HG02588 (cell line): ENCODE results near the gene ZNF628.

Source experiments
- ATAC-seq: cut with Tn5 transposase; IDR thresholded peaks from one replicate; pipeline ENCODE4 v1.9.1; 2021; ENCODE audit warnings: mild to moderate bottlenecking, moderate library complexity; ENCODE audit not compliant: unreplicated experiment

Gene ZNF628

GRCh38 chr19:55483706-55484592, 7.5 kb downstream of the ZNF628 start:
- no peak for ATAC-seq

DNA sequence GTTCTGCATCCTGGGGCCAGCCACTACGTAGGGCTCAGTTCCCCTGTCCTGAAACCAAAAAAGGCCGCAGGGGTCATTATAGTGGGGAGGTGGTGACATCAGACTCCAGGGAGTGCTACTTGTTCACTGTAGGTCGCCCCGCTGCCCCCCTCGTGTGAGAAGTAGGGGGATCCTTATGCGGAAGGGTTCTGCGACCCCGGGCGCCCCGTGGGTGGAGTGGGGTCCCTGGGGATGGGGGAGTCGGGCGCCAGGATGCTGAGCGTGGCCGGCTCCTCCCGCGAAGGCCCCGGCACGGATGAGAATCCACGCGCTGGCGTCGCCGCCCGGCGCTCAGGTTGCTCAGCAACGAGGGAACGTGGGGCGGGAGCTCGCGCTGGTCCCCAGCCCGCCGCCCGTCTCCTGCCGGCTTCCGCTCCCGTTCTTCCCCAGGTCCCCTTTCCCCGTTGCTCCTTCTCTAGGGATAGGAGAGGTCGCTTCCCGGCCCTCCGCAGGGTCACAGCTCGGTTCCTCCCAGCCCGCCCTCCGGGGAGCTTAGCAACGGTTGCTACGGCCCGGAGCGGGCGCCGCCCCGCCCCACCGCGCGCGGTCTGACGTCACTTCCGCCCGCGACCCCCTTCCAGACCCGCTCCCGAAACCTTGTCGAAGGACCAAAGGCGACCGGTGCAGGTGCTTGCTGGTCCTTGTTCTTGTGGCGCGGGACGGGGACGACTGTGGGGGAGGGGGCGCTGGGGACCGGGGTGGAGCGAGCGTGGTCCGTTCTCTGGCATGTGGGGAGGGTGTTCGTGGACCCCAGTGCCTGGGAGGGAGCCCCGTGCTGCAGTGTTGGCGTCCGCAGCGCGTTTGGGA, 8.4 kb downstream of the ZNF628 start, which contains the start of gene NAT14:
TSS of gene NAT14 (plus strand) at position 596 of the 846 bp plus-strand sequence. CDS start 521 bp downstream, outside the sequence.
- ATAC-seq, result peak; percentile 52

- ATAC-seq, result no peak
Measured at GRCh38 chr19:55485439-55486011, 9.1 kb downstream of the ZNF628 start.

DNA sequence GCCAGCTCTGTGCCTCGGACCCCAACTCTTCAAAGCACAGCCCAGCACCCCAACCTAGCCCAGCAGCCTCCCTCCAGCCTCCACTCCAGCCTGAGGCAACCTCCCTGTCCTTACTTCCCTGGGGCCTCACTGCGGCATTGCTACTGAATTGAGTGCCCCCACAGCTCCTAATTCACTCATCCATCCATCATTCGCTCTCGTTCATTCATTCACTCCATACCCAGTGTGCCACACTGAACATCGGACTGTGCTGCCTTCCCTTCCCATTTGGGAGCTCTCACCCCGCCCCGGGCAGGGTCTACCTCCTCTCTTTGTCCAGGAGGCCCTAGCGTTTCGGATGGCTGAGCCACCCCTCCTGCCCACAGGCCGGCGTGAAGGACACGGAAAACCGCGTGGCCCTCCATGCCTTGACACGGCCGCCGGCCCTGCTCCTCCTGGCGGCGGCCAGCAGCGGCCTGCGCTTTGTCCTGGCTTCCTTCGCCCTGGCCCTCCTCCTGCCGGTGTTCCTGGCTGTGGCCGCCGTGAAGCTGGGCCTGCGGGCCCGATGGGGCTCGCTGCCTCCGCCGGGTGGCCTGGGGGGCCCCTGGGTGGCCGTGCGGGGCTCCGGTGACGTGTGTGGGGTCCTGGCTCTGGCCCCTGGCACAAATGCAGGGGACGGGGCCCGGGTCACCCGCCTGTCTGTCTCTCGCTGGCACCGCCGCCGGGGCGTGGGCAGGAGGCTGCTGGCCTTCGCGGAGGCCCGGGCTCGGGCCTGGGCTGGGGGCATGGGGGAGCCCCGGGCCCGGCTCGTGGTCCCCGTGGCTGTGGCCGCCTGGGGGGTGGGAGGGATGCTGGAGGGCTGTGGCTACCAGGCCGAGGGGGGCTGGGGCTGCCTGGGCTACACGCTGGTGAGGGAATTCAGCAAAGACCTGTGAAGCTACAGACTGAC, 9.9 kb downstream of the ZNF628 start:
- ATAC-seq, result no peak

DNA sequence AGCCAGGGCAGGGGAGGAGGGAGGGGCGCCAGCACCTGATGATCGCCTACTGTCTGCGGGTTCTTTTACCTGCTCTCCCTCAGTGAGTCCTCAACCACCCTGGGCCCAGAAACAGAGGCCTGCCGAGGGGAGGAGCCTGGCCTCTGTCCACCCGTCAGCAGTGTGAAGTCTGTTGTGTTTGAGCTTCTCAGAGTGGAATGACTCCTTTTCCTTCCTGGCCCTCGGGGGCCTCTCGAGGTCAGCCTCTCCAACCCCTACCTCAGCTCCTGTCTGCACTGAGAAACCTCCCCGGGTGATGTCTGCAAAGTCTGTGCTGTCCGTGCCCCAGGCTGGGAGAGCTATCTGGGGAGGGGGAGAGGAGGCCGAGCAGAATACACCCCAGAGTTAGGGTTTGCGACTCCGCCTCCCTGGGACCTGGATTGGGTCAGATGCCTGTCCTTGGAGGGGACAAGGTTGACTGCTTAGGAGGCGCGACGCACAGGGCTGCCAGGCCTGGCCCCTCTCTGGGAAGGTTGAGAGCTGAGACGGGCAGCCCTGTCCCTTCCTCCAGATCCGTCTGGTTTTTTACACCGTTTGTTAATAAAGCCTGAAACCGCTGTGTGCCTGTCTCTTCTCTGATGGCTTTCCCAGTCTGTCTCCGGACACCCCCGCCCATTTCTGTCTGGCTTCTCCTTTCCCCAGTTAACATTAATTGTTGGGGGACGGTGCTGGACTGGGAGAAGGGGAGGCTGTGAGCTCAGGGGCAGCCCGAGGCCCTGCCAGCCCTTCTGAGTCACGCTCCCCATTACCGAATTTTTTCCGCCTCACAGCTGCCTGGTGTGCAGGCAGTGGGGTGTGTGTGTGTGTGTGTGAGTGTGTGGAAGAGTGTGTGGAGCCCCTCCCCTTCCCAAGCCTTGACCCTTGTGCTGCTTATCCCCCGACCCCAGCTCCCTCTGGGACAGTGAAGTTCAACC, 10.8 kb downstream of the ZNF628 start:
- ATAC-seq, result no peak

DNA sequence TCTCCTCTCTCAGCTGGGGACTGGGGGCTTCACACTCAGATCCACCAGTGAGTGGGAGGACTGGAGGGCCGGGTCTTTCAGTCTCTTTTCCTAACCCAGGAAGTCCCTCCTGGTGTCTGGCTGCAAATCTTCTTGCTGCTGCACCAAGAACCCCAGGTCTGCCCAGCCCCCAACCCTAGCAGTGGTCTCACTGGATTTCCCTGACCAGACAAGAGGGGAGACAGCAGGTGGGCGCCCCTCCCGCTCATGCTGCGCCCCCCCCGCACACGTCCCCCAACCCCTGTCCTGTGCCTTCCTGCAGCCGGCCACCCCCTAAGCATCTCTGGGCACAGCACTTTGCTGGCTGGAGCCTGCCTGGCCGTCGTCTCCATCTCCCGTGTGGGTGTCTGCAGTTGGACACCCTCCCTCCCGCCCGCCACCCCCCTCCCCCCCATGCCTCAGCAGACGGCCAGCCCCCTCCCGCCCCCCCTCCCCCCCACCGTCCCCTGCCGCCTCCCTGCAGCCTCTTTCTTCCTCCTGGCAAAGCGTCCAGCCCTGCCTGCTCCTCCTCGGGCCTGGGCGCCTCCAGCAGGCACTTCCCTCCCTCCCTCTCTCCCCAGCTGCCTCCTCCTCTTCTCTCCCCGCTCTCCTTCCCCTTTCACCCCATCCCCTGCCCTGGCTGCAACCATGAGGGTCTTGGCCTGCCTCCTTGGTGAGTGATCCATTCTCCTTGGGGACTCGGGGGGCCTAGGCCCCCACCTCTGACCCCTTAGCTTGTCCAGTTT, 11.7 kb downstream of the ZNF628 start, which contains the start of gene SSC5D:
TSS of gene SSC5D (plus strand) at position 513 of the 764 bp plus-strand sequence. CDS start at position 667, 154 bp downstream.
- ATAC-seq, result no peak

- no peak for ATAC-seq
Measured at GRCh38 chr19:55488986-55489710, 12.7 kb downstream of the ZNF628 start.

DNA sequence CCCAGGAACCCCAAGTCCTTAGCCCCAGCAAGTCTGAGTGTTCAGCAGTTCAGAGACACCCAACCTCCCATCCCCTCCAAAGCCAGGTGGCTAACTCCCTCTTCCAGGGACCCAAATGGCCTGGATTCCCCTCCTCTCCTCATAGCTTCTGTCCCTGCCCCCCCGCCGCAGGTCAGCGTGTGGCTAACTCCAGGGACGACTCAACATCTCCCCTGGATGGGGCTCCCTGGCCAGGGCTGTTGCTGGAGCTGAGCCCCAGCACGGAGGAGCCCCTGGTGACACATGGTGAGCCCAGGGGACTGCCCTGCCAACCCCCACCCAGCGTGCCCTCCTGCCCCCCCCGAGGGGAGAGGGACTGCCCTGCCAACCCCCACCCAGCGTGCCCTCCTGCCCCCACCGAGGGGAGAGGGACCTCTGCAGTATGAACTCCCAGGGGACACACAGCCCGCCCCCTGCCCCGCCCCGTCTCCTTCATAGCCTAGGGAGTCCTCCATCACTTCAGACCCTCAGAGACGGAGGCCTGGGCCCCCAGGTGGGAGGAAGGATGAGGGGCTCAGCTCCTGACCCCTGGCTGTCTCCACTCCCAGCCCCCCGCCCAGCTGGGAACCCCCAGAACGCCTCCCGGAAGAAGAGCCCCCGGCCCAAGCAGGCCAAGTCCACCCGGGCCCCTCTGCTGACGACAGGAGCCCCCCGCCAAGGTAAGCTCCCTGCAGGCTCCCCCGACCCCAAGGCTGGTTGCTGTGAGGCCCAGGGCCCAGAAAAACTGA, 13.5 kb downstream of the ZNF628 start:
- no peak for ATAC-seq

- ATAC-seq, result no peak
Measured at GRCh38 chr19:55490478-55491432, 14.3 kb downstream of the ZNF628 start.

- no peak for ATAC-seq
Measured at GRCh38 chr19:55491546-55492360, 15.3 kb downstream of the ZNF628 start.

- no peak for ATAC-seq
Measured at GRCh38 chr19:55492362-55492944, 16.0 kb downstream of the ZNF628 start.

DNA sequence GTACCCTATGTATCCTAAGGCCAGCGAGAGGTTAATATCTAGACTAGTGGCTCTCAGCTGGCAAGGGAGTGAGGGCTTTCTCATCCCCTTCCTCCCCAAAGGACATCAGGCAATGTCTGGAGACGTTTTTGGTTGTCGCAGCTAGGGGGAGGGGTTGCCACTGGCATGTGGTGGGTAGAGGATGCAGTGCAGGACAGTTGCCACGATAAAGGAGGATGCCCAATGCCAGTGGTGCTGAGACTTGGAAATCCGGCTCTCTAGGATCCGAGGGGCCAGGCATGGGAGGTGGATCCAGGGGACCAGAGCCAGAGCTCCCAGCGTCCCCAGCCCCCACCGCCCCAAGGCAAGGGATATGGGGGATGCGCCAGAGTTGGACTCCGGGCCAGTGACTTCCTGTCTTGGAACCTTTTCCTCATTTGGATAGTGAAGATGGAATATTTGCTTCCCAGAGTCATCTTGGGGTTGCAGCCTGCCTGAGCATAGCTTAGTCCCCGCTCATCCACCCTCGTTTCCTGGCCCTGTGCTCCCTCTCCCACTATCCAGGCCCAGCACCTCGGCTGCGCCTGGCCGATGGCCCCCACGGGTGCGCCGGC, 16.7 kb downstream of the ZNF628 start:
- no peak for ATAC-seq

- ATAC-seq, result no peak
Measured at GRCh38 chr19:55493645-55494171, 17.3 kb downstream of the ZNF628 start.
